CD14-positive monocyte (primary cell): Measurements from ENCODE around the gene ZSCAN10. TPM values are rescaled to one million over a fixed set of nuclear protein-coding genes. Genes with fewer than 3 reads are reported as not detected.

Source experiments
- DNase-seq, 3 donors: peaks; one replicate each; pipeline ENCODE4 v3.0.0-alpha.2; 2011 to 2022
- H2AFZ ChIP-seq: 2 replicates; pipeline ENCODE4 v1.6.0; 2012; ENCODE audit warnings: mild to moderate bottlenecking, low read depth, low read length, inconsistent platforms; ENCODE audit not compliant: insufficient read depth, poor library complexity, severe bottlenecking
- H3K27ac ChIP-seq, 2 donors: 1 replicate in 1 of 2; 2 replicates in 1 of 2; pipeline ENCODE4 v1.5.1; 2012 to 2013; ENCODE audit warnings: low read length in 2 of 2, control low read depth in 1 of 2, inconsistent platforms in 1 of 2, low read depth in 1 of 2, mild to moderate bottlenecking in 1 of 2
- H3K27me3 ChIP-seq, 2 donors: one replicate each; pipeline versions ENCODE4 v1.6.0 to v1.6.1; 2011 to 2013; ENCODE audit warnings: low read length in 2 of 2; ENCODE audit not compliant: control insufficient read depth in 2 of 2, insufficient read depth in 2 of 2
- H3K36me3 ChIP-seq, 2 donors: replicated peaks in 1 of 2; 1 replicate in 1 of 2; 2 replicates in 1 of 2; pipeline versions ENCODE4 v1.5.1 to v1.6.1; 2012 to 2013; ENCODE audit warnings: low read length in 2 of 2, control low read depth in 1 of 2, inconsistent platforms in 1 of 2, mild to moderate bottlenecking in 1 of 2; ENCODE audit not compliant: insufficient read depth in 2 of 2, control insufficient read depth in 1 of 2
- H3K4me1 ChIP-seq, 2 donors: 1 replicate in 1 of 2; 2 replicates in 1 of 2; pipeline versions ENCODE4 v1.5.1 to v1.6.1; 2012 to 2013; ENCODE audit warnings: low read length in 2 of 2, control low read depth in 1 of 2, inconsistent platforms in 1 of 2, mild to moderate bottlenecking in 1 of 2, moderate library complexity in 1 of 2; ENCODE audit not compliant: insufficient read depth in 2 of 2, control insufficient read depth in 1 of 2
- H3K4me2 ChIP-seq: replicated peaks from 2 replicates; pipeline ENCODE3; 2012; ENCODE audit warnings: low read length, moderate library complexity, mild to moderate bottlenecking; ENCODE audit not compliant: poor library complexity, severe bottlenecking; ENCODE audit errors: extremely low read depth
- H3K4me3 ChIP-seq, 3 experiments: fragments of 200-600 bp in 1 of 3; sonication (generic) in 1 of 3; replicated peaks in 1 of 3; 1 replicate in 2 of 3; 2 replicates in 1 of 3; pipeline ENCODE4 v1.5.1; 2011 to 2013; ENCODE audit warnings: low read length in 3 of 3, mild to moderate bottlenecking in 3 of 3, control low read depth in 2 of 3, low read depth in 2 of 3, inconsistent platforms in 1 of 3, moderate library complexity in 1 of 3
- H3K79me2 ChIP-seq: 2 replicates; pipeline ENCODE4 v1.6.0; 2012; ENCODE audit warnings: mild to moderate bottlenecking, control low read depth, inconsistent platforms, low read length, moderate library complexity; ENCODE audit not compliant: insufficient read depth
- H3K9ac ChIP-seq: 2 replicates; pipeline ENCODE4 v1.6.0; 2017; ENCODE audit warnings: low read length, mild to moderate bottlenecking; ENCODE audit not compliant: insufficient read depth, poor library complexity, severe bottlenecking
- H3K9me3 ChIP-seq, 2 donors: replicated peaks in 1 of 2; 1 replicate in 1 of 2; 2 replicates in 1 of 2; pipeline versions ENCODE4 v1.5.1 to v1.6.1; 2012 to 2013; ENCODE audit warnings: low read length in 2 of 2, control low read depth in 1 of 2; ENCODE audit not compliant: control insufficient read depth in 1 of 2, insufficient read depth in 1 of 2
- H4K20me1 ChIP-seq: 2 replicates; pipeline ENCODE4 v1.6.0; 2012; ENCODE audit warnings: mild to moderate bottlenecking, low read length, control low read depth, moderate library complexity; ENCODE audit not compliant: insufficient read depth
- H3K27ac Mint-ChIP-seq, 7 donors: one replicate each; pipeline ENCODE4 v1.8.0; 2020; ENCODE audit warnings: mild to moderate bottlenecking in 7 of 7, mixed read lengths in 7 of 7, moderate library complexity in 6 of 7, inconsistent platforms in 2 of 7
- H3K27me3 Mint-ChIP-seq, 3 donors: one replicate each; pipeline ENCODE4 v1.8.0; 2021 to 2022; ENCODE audit warnings: low read depth in 3 of 3, mild to moderate bottlenecking in 3 of 3, mixed read lengths in 3 of 3, moderate library complexity in 3 of 3, inconsistent platforms in 1 of 3
- H3K36me3 Mint-ChIP-seq, 2 donors: one replicate each; pipeline ENCODE4 v1.8.0; 2020; ENCODE audit warnings: mixed read lengths in 2 of 2, inconsistent platforms in 1 of 2, mild to moderate bottlenecking in 1 of 2
- H3K4me1 Mint-ChIP-seq: one replicate; pipeline ENCODE4 v1.8.0; 2020; ENCODE audit warnings: mild to moderate bottlenecking, mixed read lengths
- H3K4me3 Mint-ChIP-seq, 2 donors: one replicate each; pipeline ENCODE4 v1.8.0; 2020; ENCODE audit warnings: mild to moderate bottlenecking in 2 of 2, mixed read lengths in 2 of 2, moderate library complexity in 1 of 2
- H3K9me3 Mint-ChIP-seq, 7 donors: one replicate each; pipeline ENCODE4 v1.8.0; 2020 to 2022; ENCODE audit warnings: mixed read lengths in 7 of 7, mild to moderate bottlenecking in 6 of 7, moderate library complexity in 6 of 7, inconsistent platforms in 2 of 7
- WGBS: methylation state at CpG from one replicate; pipeline ENCODE4 v1.1.5; 2013; ENCODE audit warnings: missing lambda C conversion rate; ENCODE audit not compliant: insufficient coverage; 5-methylcytosine and 5-hydroxymethylcytosine counted together
- intact Hi-C, 2 donors: fragments of 100-400 bp; cut with micrococcal nuclease; formaldehyde crosslinking; loops; one replicate each; pipeline versions ENCODE4 v1.15.0 to v1.15.1; 2023
- polyA plus RNA-seq, 3 donors: library from polyadenylated mRNA; depleted of rRNA in 1 of 3; unstranded in 2 of 3; stranded (reverse) in 1 of 3; fragments of 300-500 nt in 2 of 3; fragments of >200 nt in 1 of 3; fragmentation: Illumina TruSeq in 2 of 3; gene quantifications; 1 replicate in 2 of 3; 2 replicates in 1 of 3; pipeline ENCODE4 v1.2.3, GENCODE V29; 2012 to 2021
- TF ChIP-seq, protein P1 (sequence below): fragments of 200-600 bp; IDR thresholded peaks from one replicate; pipeline ENCODE4 v1.8.0; 2022; ENCODE audit warnings: antibody characterized with exemption, mild to moderate bottlenecking

ZSCAN10 gene
- polyA plus RNA-seq, 3 donors: 0.29 TPM; not detected in 2

DNA sequence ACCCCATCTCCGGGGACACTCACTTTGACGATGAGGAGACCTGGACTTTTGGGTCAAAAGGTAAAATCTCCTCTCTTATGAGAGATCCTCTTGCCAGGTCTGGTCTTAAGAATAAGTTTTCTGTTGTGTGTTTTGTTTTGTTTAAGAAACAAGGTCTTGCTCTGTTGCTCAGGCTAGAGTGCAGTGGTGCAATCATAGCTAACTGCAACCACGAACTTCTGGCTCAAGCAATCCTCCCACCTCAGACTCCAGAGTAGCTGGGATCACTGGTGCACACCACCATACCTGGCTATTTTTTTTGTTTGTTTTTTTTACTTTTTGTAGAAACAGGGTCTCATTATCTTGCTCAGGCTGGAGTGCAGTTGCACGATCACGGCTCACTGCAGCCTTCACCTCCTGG lies 48.6 kb downstream of the ZSCAN10 start:
- Histone ChIP-seq H3K79me2 (no peaks in the 10 kb centered on the region), H3K4me1 (peaks cover 90 to 99% of the 10 kb centered on the region in 2 donors), H3K9me3 (no peaks in the 10 kb centered on the region), H3K4me3 (no peak overlapping the region), H4K20me1 (no peaks in the 10 kb centered on the region), H3K27ac (no peak overlapping the region), H2AFZ (no peak overlapping the region), H3K4me2 (no peak overlapping the region), H3K27me3 (peaks cover 0 to 10% of the 10 kb centered on the region in 2 donors), H3K36me3 (no peaks in the 10 kb centered on the region), H3K9ac (no peak overlapping the region)
- DNase-seq: no peak
- intact Hi-C loops: no loop called here
- Mint-ChIP-seq H3K4me1 (peaks cover 74% of the 10 kb centered on the region), H3K36me3 (peaks cover 20 to 32% of the 10 kb centered on the region in 2 donors), H3K27me3 (peaks cover 9 to 27% (median 16%) of the 10 kb centered on the region in 3 donors), H3K4me3 (peak overlapping the region in 1 of 2 donors; percentile 63), H3K9me3 (peaks cover 0 to 1% (median 0%) of the 10 kb centered on the region in 7 donors), H3K27ac (peak overlapping the region in 2 of 7 donors; percentile 10 to 26)
- TF ChIP-seq, protein P1, sequence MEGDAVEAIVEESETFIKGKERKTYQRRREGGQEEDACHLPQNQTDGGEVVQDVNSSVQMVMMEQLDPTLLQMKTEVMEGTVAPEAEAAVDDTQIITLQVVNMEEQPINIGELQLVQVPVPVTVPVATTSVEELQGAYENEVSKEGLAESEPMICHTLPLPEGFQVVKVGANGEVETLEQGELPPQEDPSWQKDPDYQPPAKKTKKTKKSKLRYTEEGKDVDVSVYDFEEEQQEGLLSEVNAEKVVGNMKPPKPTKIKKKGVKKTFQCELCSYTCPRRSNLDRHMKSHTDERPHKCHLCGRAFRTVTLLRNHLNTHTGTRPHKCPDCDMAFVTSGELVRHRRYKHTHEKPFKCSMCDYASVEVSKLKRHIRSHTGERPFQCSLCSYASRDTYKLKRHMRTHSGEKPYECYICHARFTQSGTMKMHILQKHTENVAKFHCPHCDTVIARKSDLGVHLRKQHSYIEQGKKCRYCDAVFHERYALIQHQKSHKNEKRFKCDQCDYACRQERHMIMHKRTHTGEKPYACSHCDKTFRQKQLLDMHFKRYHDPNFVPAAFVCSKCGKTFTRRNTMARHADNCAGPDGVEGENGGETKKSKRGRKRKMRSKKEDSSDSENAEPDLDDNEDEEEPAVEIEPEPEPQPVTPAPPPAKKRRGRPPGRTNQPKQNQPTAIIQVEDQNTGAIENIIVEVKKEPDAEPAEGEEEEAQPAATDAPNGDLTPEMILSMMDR: no peak
- WGBS: no CpG with 5 or more reads among the region's 5 CpGs

DNA sequence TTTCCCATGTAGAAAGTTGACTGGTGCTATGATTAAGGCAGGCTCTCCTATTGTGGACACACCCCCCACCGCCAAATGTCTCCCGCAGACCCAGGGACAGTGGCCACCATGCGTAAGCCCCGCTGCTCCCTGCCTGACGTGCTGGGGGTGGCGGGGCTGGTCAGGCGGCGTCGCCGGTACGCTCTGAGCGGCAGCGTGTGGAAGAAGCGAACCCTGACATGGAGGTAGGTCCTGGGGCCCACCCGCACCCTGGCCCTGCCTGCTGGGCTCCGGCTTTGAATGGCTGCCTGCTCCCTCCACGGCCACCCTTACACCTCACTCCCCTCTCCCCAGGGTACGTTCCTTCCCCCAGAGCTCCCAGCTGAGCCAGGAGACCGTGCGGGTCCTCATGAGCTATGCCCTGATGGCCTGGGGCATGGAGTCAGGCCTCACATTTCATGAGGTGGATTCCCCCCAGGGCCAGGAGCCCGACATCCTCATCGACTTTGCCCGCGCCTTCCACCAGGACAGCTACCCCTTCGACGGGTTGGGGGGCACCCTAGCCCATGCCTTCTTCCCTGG lies 49.1 kb downstream of the ZSCAN10 start:
- intact Hi-C loops: no loop called here
- WGBS: 87% methylated on average over 25 of the region's 26 CpGs
- Histone ChIP-seq H3K27ac (no peak overlapping the region), H2AFZ (no peak overlapping the region), H3K4me1 (peaks cover 88 to 99% of the 10 kb centered on the region in 2 donors), H3K36me3 (no peaks in the 10 kb centered on the region), H3K9ac (no peak overlapping the region), H3K9me3 (no peaks in the 10 kb centered on the region), H3K79me2 (no peaks in the 10 kb centered on the region), H3K27me3 (peaks cover 0 to 14% of the 10 kb centered on the region in 2 donors), H4K20me1 (no peaks in the 10 kb centered on the region), H3K4me3 (no peak overlapping the region), H3K4me2 (no peak overlapping the region)
- H3K9me3 Mint-ChIP-seq: peaks cover 0 to 4% (median 1%) of the 10 kb centered on the region in 7 donors
- TF ChIP-seq, protein P1: no peak
- DNase-seq: no peak
- H3K27me3 Mint-ChIP-seq: peaks cover 14 to 32% (median 21%) of the 10 kb centered on the region in 3 donors
- H3K4me3 Mint-ChIP-seq: peak overlapping the region in 1 of 2 donors; percentile 63
- H3K27ac Mint-ChIP-seq: peak overlapping the region in 3 of 7 donors; percentile 10 to 64 (median 26)
- H3K4me1 Mint-ChIP-seq: peaks cover 74% of the 10 kb centered on the region
- peaks cover 21 to 32% of the 10 kb centered on the region in 2 donors for H3K36me3 Mint-ChIP-seq
